SU-DHL-6 (cell line): ENCODE data around the gene NXPH3.

Experiments used
- H2AFZ ChIP-seq: fragments of 200-600 bp; sonication (generic); 2 replicates; pipeline ENCODE4 v1.6.1; 2014; ENCODE audit warnings: low read depth, mild to moderate bottlenecking, moderate library complexity, mixed read lengths, antibody characterized with exemption, low read length; ENCODE audit not compliant: severe bottlenecking
- H3F3A ChIP-seq: fragments of 200-600 bp; shearing (Covaris generic); 2 replicates; pipeline ENCODE4 v1.6.0; 2016; ENCODE audit warnings: antibody characterized with exemption, mild to moderate bottlenecking; ENCODE audit not compliant: insufficient read depth
- H3K27ac ChIP-seq: fragments of 200-600 bp; sonication (generic); 2 replicates; pipeline ENCODE4 v1.5.1; 2016; ENCODE audit warnings: low read depth, mild to moderate bottlenecking, low read length, moderate library complexity, mixed read lengths
- H3K27me3 ChIP-seq: fragments of 200-600 bp; sonication (generic), shearing (Covaris generic); 2 replicates; pipeline ENCODE4 v1.6.0; 2014; ENCODE audit warnings: mild to moderate bottlenecking, low read length
- H3K36me3 ChIP-seq: fragments of 200-600 bp; sonication (generic); 2 replicates; pipeline ENCODE4 v1.6.1; 2014; ENCODE audit warnings: mild to moderate bottlenecking, low read length, mixed read lengths
- H3K4me2 ChIP-seq: fragments of 300-600, 200-600 bp; shearing (Covaris generic), sonication (generic); 2 replicates; pipeline ENCODE4 v1.6.0; 2014; ENCODE audit warnings: low read length, low read depth, mild to moderate bottlenecking; ENCODE audit not compliant: poor library complexity, severe bottlenecking
- H3K4me3 ChIP-seq: fragments of 200-600 bp; sonication (generic); 2 replicates; pipeline ENCODE4 v1.5.1; 2014; ENCODE audit warnings: antibody characterized with exemption, low read length, mild to moderate bottlenecking, mixed read lengths; ENCODE audit not compliant: insufficient read depth, poor library complexity, severe bottlenecking
- H3K79me2 ChIP-seq: fragments of 200-600 bp; sonication (generic); 2 replicates; pipeline ENCODE4 v1.6.1; 2014; ENCODE audit warnings: mild to moderate bottlenecking, low read length, moderate library complexity; ENCODE audit not compliant: insufficient read depth
- H3K9ac ChIP-seq: fragments of 200-600 bp; sonication (generic); 2 replicates; pipeline ENCODE4 v1.7.0; 2014; ENCODE audit warnings: mild to moderate bottlenecking, low read length
- H3K9me2 ChIP-seq: fragments of 200-600 bp; sonication (generic); replicated peaks from 2 replicates; pipeline ENCODE4 v1.6.1; 2014; ENCODE audit warnings: low read length; ENCODE audit not compliant: insufficient read depth
- H3K9me3 ChIP-seq: fragments of 200-600 bp; sonication (generic); 2 replicates; pipeline ENCODE4 v1.6.1; 2014; ENCODE audit warnings: low read length, mixed read lengths; ENCODE audit not compliant: insufficient read depth
- H4K20me1 ChIP-seq: fragments of 200-600 bp; sonication (generic); 2 replicates; pipeline ENCODE4 v1.6.1; 2014; ENCODE audit warnings: low read depth, mild to moderate bottlenecking, antibody characterized with exemption, low read length, moderate library complexity, mixed read lengths
- CTCF ChIP-seq: fragments of 200-600 bp; sonication (generic); IDR thresholded peaks from one replicate; pipeline ENCODE4 v1.5.1; 2017; ENCODE audit warnings: antibody characterized with exemption, mild to moderate bottlenecking, low read length, moderate library complexity; ENCODE audit not compliant: insufficient read depth, poor library complexity, severe bottlenecking
- EZH2phosphoT487 ChIP-seq: fragments of 200-600 bp; sonication (generic), shearing (Covaris generic); conservative IDR thresholded peaks from 2 replicates; pipeline ENCODE4 v1.6.1; 2018; ENCODE audit warnings: mild to moderate bottlenecking, antibody characterized with exemption, low read length, moderate library complexity, mixed read lengths

The NXPH3 gene

DNA sequence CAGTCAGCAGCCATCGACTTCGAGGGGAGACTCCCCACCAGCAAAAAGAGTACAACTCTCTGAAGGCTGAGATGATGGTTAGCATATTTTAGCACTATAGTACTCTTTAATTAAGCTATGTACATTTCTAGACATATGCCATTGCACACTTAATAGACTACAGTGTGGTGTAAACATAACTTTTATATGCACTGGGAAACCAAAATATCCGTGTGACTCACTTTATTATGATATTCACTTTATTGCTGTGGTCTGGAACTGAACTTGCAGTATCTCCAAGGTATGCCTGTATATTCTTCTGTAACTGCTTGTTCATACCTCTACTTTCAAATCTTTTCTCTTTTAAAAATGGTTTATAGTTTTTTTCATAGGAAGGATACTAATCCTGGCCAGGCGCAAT, 11.0 kb upstream of the NXPH3 start:
- Histone ChIP-seq H3K9me3 (no peaks in the 10 kb centered on the region), H3K4me2 (no peak overlapping the region), H3K9me2 (no peaks in the 10 kb centered on the region), H3K27me3 (no peaks in the 10 kb centered on the region), H3K79me2 (no peaks in the 10 kb centered on the region), H3F3A (no peaks in the 10 kb centered on the region; the same call in 1 of the 2 replicates), H3K36me3 (no peaks in the 10 kb centered on the region), H3K9ac (no peak overlapping the region), H3K27ac (no peak overlapping the region), H4K20me1 (no peaks in the 10 kb centered on the region), H2AFZ (no peak overlapping the region), H3K4me3 (no peak overlapping the region)
- TF ChIP-seq EZH2phosphoT487 (no peak), CTCF (no peak)

DNA sequence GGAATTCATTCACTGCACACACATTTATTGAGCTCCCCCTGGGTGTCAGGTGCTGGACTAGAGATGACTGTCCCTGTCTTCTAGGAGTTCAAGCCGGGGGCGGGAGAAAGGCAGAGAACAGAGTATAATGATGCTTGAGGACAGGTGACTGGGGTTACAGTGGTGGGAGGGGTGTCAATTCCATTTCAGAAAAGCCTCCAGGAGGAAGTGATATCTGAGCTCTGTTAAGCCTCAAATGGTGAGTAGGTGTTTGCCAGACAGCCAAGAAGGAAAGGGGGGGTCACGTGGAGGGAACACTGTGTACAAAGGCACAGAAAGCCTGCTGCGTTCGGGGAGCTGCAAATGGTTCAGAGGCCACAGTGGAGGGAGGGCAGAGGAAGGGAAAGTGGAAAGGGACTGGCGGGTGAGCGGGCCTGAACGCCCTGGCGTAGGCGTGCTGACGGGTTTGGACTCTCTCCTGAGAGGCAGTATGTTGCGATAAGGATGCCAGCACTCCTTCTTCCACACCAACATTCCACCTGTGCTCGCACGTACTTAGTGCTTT, 9.7 kb upstream of the NXPH3 start:
- no peaks in the 10 kb centered on the region for H4K20me1 ChIP-seq
- H3K27me3 ChIP-seq: no peaks in the 10 kb centered on the region
- H3K4me2 ChIP-seq: no peak overlapping the region
- no peak overlapping the region for H3K4me3 ChIP-seq
- H3K36me3 ChIP-seq: no peaks in the 10 kb centered on the region
- H3K27ac ChIP-seq: no peak overlapping the region
- H3K9me3 ChIP-seq: no peaks in the 10 kb centered on the region
- TF ChIP-seq EZH2phosphoT487 (no peak), CTCF (no peak)
- H3K9me2 ChIP-seq: no peaks in the 10 kb centered on the region
- H2AFZ ChIP-seq: no peak overlapping the region
- no peaks in the 10 kb centered on the region for H3K79me2 ChIP-seq
- H3F3A ChIP-seq: no peaks in the 10 kb centered on the region; the same call in 1 of the 2 replicates
- no peak overlapping the region for H3K9ac ChIP-seq

GRCh38 chr17:49566668-49567071, 9.0 kb upstream of the NXPH3 start:
- Histone ChIP-seq H3K4me3 (no peak overlapping the region), H3K27ac (no peak overlapping the region), H3K36me3 (no peaks in the 10 kb centered on the region), H4K20me1 (no peaks in the 10 kb centered on the region), H2AFZ (no peak overlapping the region), H3K9ac (no peak overlapping the region), H3K9me3 (no peaks in the 10 kb centered on the region), H3F3A (no peaks in the 10 kb centered on the region; the same call in 1 of the 2 replicates), H3K4me2 (no peak overlapping the region), H3K27me3 (no peaks in the 10 kb centered on the region), H3K79me2 (no peaks in the 10 kb centered on the region), H3K9me2 (no peaks in the 10 kb centered on the region)
- TF ChIP-seq EZH2phosphoT487: no peak
- TF ChIP-seq CTCF: no peak
